GM03348 (cell line): ENCODE measurements around the gene CCDC126.
"Not testable (repeated sequence)": the region's sequence is repeated elsewhere in the genome, so short reads cannot be mapped to it uniquely, and the experiment has no call there.

Experiments used
- DNase-seq: peaks from one replicate; pipeline ENCODE4 v3.0.0; 2012; ENCODE audit warnings: low spot score

CCDC126 gene

GRCh38 chr7:23597094-23598091 is at the start of gene CCDC126:
Gene CCDC126, plus strand, starts transcription at chr7:23597382. Its CDS starts 13,934 bp downstream, at chr7:23611316.
- DNase-seq = peak; percentile 95

- no peak for DNase-seq
These were observed 49.5 kb upstream of the CCDC126 start for GRCh38 chr7:23547662-23548061.

GRCh38 chr7:23558303-23558702 is 38.9 kb upstream of the CCDC126 start:
- DNase-seq = no peak

GRCh38 chr7:23570592-23571200 is 26.5 kb upstream of the CCDC126 start:
- peak; percentile 80 for DNase-seq

- DNase-seq = not testable (repeated sequence)
These were observed 15.2 kb upstream of the CCDC126 start for GRCh38 chr7:23581975-23582374.

GRCh38 chr7:23585304-23585703 is 11.9 kb upstream of the CCDC126 start:
- DNase-seq = not testable (repeated sequence)

- DNase-seq = no peak
These were observed 11.0 kb upstream of the CCDC126 start for GRCh38 chr7:23586159-23586558.

- DNase-seq = no peak
These were observed 6.7 kb upstream of the CCDC126 start for GRCh38 chr7:23590529-23590928.

GRCh38 chr7:23593706-23594105 is 3.5 kb upstream of the CCDC126 start:
- no peak for DNase-seq

GRCh38 chr7:23594879-23595604 is 2.1 kb upstream of the CCDC126 start:
- no peak for DNase-seq

GRCh38 chr7:23598296-23598695 is 1.1 kb downstream of the CCDC126 start:
- DNase-seq = no peak

- peak; percentile 31 for DNase-seq
These were observed 3.1 kb downstream of the CCDC126 start for GRCh38 chr7:23600236-23600635.

- DNase-seq = no peak
These were observed 6.6 kb downstream of the CCDC126 start for GRCh38 chr7:23603632-23604295.

- DNase-seq = no peak
These were observed 7.1 kb downstream of the CCDC126 start for GRCh38 chr7:23604296-23604640.

GRCh38 chr7:23607130-23607529 is 9.9 kb downstream of the CCDC126 start:
- no peak for DNase-seq

GRCh38 chr7:23607866-23608265 is 10.7 kb downstream of the CCDC126 start:
- DNase-seq = no peak

- no peak for DNase-seq
These were observed 18.1 kb downstream of the CCDC126 start for GRCh38 chr7:23615331-23615730.

GRCh38 chr7:23616593-23616992 is 19.4 kb downstream of the CCDC126 start:
- DNase-seq = no peak

GRCh38 chr7:23617482-23617881 is 20.3 kb downstream of the CCDC126 start:
- DNase-seq = no peak

GRCh38 chr7:23618241-23618640 is 21.1 kb downstream of the CCDC126 start:
- DNase-seq = no peak

GRCh38 chr7:23619141-23619540 is 22.0 kb downstream of the CCDC126 start:
- no peak for DNase-seq

- no peak for DNase-seq
These were observed 25.3 kb downstream of the CCDC126 start for GRCh38 chr7:23622506-23622925.
